T1000 (cell line): ENCODE measurements around the gene CCS.
"Not testable (repeated sequence)": the region's sequence is repeated elsewhere in the genome, so short reads cannot be mapped to it uniquely, and the experiment has no call there.

ENCODE experiments used
- DNase-seq: peaks from one replicate; lab custom pipeline; 2025; ENCODE audit warnings: mixed read lengths; lab: John Stamatoyannopoulos, UW

Gene CCS

DNA sequence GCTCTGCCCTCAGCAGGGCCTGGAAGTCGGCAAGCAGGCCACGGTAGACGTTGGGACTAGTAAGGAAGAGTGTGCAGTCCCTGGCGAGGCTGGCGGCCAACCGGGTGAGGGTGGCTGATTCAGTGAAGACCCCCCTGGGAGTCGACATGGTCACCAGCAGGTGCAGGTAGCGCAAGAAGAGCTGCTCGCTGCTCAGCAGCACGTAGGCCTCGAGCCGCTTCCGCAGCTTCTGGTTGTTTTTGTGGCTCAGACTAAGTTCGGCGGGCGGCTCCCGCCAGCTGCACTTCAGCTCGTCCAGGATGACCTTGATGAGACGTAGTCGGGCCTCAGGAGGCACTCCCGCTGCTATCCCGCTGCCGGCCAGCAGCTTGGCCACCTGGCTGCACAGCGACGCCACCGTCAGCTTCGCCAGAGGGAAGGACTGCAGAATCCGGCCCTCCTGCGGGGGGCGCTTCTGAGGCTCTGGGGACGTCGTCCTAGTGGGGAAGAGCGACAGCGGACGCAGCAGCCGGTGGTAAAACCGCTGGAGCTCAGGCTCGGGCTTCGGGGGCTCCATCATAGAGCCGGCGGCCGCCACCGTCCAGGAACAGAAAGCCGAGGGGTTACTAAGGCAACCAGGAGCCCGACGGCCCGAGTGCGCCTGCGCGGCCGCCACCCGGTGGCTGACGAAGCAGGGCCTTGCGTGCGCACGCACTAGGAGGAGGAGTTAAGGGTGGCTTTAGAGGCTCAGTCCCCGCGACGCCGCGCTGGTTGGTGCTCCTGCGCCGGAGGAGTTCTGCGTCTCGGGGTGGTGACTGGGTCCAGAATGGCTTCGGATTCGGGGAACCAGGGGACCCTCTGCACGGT is at the start of gene CCS, which contains the start of gene CCDC87:
CCS (plus strand) TSS at position 729 of the 846 bp plus-strand sequence; CDS start at position 806, 77 bp downstream.
CCDC87 (minus strand) TSS at position 607 of the 846 bp plus-strand sequence; CDS start at position 559, 48 bp downstream.
- DNase-seq: peak; percentile 95

DNA sequence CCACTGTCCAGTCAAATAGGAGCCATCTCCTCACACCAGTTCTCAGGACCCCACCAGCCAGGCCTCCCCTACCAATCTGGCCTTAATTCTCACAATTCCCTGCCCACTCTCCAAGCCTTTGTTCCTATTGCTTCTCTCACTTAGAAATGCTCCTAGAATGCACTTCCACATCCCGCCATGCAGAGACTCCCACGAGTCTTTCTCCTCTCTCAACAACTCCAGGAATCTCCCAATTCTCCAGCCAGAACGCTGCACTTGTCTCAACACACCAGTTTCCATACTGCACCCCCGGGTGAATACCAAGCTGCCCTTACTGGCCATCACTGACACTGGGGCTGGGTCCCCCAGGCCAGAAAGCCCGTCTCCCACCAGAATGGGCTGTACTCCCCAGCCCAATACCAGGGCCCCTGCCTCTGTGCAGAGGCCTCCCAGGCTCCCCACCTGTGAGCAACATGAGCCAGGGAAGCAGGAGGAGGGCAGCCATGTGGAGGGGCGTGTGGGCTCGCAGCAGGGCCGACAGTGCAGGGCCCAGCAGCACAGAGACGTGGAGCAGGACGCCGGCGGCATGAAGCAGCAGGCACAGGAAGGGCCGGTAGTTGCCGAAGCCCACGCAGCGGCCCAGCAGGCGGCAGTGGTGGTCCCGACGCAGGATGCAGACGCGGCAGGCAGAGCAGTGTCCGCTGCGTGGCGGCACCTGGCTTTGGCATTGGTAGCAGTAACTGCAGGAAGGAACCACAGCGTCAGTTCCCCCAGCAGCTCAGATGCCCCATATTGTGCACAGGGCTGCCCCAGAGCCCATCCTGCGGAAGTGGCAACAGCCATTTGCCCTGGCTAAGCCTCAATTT is 49.5 kb upstream of the CCS start:
- DNase-seq: no peak

DNA sequence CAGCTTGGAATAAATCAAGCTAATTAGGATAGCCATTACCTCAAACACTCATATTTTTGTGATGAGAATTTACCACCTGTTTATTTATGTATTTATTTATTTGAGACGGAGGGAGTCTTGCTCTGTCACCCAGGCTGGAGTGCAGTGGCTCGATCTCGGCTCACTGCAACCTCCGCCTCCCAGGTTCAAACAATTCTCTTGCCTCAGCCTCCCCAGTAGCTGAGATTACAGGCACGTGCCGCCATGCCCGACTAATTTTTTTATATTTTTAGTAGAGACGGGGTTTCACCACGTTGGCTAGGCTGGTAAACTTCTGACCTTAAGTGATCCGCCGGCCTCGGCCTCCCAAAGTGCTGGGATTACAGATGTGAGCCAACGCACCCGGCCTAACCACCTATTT is 48.0 kb upstream of the CCS start:
- DNase-seq: not testable (repeated sequence)

GRCh38 chr11:66545701-66546367 is 47.2 kb upstream of the CCS start, which contains the start of gene ZDHHC24:
Gene ZDHHC24, minus strand, starts transcription at chr11:66546048. Its CDS starts 45 bp downstream, at chr11:66546003.
- DNase-seq: peak; percentile 97

GRCh38 chr11:66546368-66546965 is 46.5 kb upstream of the CCS start, which contains the start of gene ACTN3:
Gene ACTN3, plus strand, starts transcription at chr11:66546903. Its CDS starts 35 bp downstream, at chr11:66546938.
- no peak for DNase-seq

DNA sequence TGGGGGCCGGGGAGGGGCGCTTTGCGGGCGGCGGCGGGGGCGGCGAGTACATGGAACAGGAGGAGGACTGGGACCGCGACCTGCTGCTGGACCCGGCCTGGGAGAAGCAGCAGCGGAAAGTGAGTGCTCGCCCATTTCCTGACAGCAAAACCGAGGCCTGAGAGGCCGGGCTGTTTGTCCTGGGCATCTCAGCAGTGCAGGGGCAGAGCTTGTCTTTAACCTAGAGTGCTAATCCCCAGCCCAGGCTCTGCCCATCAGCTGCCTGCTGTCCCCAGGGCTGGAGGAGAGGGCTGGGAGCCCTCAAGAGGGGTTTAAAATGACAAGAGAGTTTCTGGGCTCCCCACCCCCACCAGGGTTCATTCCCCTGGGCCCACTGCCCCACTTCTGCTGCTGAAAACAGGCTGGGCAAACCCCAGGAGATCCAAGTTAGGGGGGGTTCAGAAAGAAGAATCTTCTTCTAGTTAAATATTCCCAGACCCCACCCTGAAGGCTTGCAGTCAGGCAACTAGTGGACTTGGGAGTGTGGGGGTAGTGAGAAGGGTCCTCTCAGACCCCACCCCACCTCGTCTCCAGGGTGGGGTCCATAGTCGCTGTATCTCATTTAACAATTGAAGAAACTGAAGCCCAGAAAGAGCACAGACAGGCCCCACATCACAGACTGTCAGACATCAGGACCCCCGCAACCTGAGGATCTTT is 45.9 kb upstream of the CCS start:
- DNase-seq: no peak

DNA sequence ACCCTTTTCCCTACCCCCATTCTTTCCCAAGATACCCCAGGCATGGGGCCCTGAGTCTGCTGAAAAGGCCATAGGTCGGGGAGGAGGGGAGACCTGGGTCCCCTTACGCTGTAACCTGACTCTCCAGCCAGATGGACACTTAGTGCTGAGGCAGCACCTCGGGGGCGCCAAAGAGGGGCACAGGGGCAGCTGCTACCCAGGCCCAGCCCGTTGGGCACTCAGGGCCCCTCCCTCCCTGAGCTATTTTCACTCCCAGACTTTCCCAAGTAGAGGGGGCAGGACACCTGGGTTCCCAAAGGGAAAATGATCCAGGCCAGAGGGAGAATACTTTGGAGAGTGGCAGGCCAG is 45.3 kb upstream of the CCS start:
- no peak for DNase-seq

DNA sequence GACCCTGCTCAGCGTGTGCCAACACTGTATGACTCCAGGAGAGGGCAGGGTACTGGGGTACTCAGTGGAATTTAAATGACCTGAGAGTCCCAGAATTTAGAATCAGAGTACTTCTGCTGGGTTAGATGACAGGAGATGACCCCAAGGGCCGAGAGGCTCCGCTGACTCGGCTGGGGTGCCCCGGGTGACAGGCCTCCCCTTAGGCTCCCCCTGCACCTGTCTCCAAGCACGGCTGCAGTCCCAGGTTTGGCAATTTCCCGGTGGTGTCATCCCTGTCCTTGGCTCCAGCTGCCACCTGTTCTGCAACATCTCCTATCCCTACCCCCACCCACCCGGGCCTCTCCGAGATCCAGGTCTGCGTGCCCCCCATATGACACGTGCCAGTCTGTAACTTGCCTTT is 44.9 kb upstream of the CCS start:
- DNase-seq: no peak

- DNase-seq: no peak
These were observed 44.0 kb upstream of the CCS start for GRCh38 chr11:66548774-66549630.

- DNase-seq: no peak
These were observed 43.3 kb upstream of the CCS start for GRCh38 chr11:66549696-66550095.

DNA sequence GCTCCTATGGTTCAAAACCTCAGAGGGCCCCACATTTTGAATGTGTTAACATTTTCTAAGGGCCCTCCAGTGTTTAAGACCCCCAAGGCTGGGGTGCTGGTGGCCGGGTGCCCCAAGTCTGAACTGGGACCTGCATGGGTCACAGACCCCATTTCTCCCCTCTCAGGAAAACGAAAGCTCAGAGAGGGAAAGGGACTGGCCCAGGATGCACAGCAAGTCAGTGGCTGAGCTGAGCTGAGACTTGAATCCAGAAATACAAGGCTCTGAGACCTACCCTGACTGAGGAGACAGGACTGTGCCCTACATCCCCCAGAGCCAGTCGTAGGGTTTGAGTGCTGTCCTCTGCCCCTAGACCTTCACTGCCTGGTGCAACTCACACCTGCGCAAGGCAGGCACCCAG is 42.1 kb upstream of the CCS start:
- no peak for DNase-seq

DNA sequence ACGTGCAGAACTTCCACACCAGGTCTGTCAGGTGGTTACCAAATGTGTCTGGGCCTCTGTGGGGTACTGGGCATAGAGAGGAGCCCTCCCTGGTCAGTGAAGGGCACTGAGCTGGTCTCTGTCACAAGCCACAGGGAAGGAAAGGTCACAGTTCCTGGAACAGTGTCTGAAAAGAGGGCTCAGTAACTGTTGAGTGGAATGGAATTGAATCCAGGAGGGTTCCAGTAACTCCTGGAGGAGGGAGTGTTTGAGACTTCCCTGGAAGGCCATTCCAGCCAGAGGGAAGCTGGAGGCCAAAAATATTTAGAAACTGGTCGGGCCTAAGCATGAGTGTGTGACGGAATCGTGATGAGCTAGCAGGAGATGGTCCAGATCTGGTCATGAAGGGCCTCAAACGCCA is 38.4 kb upstream of the CCS start:
- DNase-seq: no peak

GRCh38 chr11:66555416-66555815 is 37.6 kb upstream of the CCS start:
- no peak for DNase-seq

DNA sequence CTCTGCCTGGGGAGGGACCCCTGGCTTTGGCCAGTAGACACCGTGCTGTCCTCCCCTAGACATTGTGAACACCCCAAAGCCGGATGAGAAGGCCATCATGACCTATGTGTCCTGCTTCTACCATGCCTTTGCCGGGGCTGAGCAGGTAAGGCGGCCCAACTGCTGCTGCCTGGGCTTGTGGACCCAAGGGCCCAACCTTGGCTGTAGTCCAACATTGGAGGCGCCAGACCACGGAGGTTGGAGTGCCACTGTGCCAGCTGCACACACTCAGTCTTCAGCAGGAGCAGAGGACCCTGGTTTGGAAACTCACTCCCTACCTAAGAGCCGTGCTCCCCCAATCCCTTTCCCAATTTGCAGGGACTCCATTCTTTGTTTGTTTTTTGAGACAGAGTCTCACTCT is 36.9 kb upstream of the CCS start:
- no peak for DNase-seq

DNA sequence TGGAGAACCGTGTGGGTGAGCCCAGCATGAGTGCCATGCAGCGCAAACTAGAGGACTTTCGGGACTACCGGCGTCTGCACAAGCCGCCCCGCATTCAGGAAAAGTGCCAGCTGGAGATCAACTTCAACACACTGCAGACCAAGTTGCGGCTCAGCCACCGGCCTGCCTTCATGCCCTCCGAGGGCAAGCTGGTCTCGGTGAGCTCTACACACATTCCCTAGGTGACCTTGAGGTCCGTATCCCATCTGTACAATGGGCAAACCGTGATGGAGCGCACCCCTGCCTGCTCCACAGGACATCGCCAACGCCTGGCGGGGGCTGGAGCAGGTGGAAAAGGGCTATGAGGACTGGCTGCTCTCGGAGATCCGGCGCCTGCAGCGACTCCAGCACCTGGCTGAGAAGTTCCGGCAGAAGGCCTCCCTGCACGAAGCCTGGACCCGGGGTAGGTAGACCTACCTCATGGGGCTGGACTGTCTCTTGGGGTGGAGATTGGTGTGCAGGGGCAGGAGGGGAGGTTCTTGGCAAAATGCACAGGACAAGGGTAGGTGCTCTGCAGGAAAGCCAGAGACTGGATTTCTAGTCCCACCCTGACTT is 35.2 kb upstream of the CCS start:
- no peak for DNase-seq

- DNase-seq: no peak
These were observed 33.7 kb upstream of the CCS start for GRCh38 chr11:66559142-66559865.

GRCh38 chr11:66559866-66560676 is 32.9 kb upstream of the CCS start:
- no peak for DNase-seq
